ENCODE measurements around the gene NPIPB8. TPM values are rescaled to one million over a fixed set of nuclear protein-coding genes. Genes with fewer than 3 reads are reported as not detected.
"Not testable (repeated sequence)": the region's sequence is repeated elsewhere in the genome, so short reads cannot be mapped to it uniquely, and the experiment has no call there.

NPIPB8 gene
- total RNA-seq, 5 donors from 2014 or later (not counting 1 experiment from before 2014, with no cell fraction given): 0.76 to 3.7 (median 2.1) TPM; not detected in 2

DNA sequence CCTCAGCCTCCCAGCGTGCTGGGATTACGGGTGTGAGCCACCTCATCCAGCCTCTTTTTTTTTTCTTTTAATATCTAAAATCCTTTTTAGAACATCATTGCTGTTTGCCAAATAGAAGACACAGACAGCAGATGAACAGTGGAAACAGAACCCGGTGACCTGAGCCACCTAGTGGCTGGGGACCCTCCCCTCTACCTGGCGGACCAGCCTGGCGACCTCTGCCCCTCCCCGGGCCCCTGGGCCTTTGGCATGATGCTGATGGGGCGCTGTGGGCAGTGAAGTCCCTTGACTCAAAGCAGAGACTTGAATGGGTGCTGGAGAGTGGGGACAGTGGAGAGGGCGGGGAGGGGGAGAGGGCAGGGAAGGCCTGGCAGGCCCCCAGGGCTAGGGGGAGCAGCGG, 61.9 kb downstream of the NPIPB8 start:
- H3K27ac ChIP-seq (ENCODE audit: low read length); H3K36me3 ChIP-seq (ENCODE audit: control insufficient read depth in 2 of 2, extremely low read depth in 1 of 2, insufficient read depth in 1 of 2, low read length in 1 of 2); H3K27me3 ChIP-seq (replicated peaks in 1 of 2; ENCODE audit: control insufficient read depth in 2 of 2, extremely low read depth in 1 of 2, insufficient read depth in 2 of 2, low read length in 1 of 2); H3K4me3 ChIP-seq (ENCODE audit: control insufficient read depth in 1 of 2, extremely low read depth in 1 of 2, low read length in 1 of 2); H3K4me1 Mint-ChIP-seq; H3K36me3 Mint-ChIP-seq; ATAC-seq (replicated peaks in 1 of 4); CTCF ChIA-PET; POLR2A ChIA-PET; H3K9me3 Mint-ChIP-seq; DNase-seq; H3K27ac Mint-ChIP-seq; H3K27me3 Mint-ChIP-seq; H3K9me3 ChIP-seq; H3K4me3 Mint-ChIP-seq; H3K4me1 ChIP-seq (ENCODE audit: control insufficient read depth in 1 of 2, extremely low read depth in 1 of 2, insufficient read depth in 2 of 2, low read length in 2 of 2): not testable (repeated sequence)
- no CpG with 5 or more reads among the region's 9 CpGs for WGBS (ENCODE audit: insufficient coverage)

DNA sequence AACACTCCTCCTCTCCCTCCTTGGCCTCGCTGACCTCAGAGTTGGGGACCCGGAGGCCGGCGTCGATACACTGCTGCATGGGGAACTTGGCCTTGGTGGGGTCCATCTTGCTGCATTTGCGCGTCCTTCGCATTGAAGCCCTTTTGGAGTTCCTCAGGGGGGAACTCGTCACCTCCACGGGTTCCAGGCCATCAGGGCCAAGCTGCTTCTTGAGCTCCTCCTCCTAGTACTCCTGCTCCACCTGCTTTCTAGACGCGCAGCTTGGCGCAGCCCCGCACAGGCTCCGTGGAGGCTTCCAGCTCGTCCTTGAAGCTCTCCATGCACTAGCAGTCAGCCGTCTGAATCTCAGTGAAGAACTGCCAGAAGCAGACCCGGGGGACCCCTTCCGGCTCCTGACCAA, 62.5 kb downstream of the NPIPB8 start:
- not testable (repeated sequence) for H3K27ac Mint-ChIP-seq, H3K27me3 Mint-ChIP-seq
- 92% methylated on average over 10 of the region's 19 CpGs for WGBS (ENCODE audit: insufficient coverage)

DNA sequence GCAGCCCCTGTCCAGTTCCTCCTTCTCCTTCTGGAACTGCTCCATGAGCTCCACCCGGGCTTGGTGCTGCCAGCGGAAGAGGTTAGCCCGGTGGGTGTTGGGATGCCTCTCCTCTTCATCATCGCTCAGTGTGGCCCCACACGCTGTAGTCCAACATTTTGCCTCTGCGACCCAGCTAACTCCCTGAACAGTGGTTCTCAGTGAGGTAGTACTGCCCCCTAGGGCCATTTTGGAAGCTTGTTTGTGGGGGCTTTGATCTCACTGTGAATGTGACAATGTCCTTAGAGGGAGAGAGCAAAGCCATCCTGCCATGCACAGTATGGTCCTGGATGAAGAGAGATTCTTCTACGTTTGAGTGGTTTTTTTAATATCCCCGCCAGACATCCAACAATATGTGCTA, 63.5 kb downstream of the NPIPB8 start:
- H3K27ac Mint-ChIP-seq; H3K4me1 ChIP-seq (ENCODE audit: control insufficient read depth in 1 of 2, extremely low read depth in 1 of 2, insufficient read depth in 2 of 2, low read length in 2 of 2); CTCF ChIA-PET; H3K9me3 ChIP-seq; H3K9me3 Mint-ChIP-seq; H3K4me3 ChIP-seq (ENCODE audit: control insufficient read depth in 1 of 2, extremely low read depth in 1 of 2, low read length in 1 of 2); H3K36me3 Mint-ChIP-seq; H3K4me3 Mint-ChIP-seq; H3K4me1 Mint-ChIP-seq; H3K27ac ChIP-seq (ENCODE audit: low read length); H3K27me3 ChIP-seq (replicated peaks in 1 of 2; ENCODE audit: control insufficient read depth in 2 of 2, extremely low read depth in 1 of 2, insufficient read depth in 2 of 2, low read length in 1 of 2); H3K36me3 ChIP-seq (ENCODE audit: control insufficient read depth in 2 of 2, extremely low read depth in 1 of 2, insufficient read depth in 1 of 2, low read length in 1 of 2); DNase-seq; POLR2A ChIA-PET; ATAC-seq (replicated peaks in 1 of 4); H3K27me3 Mint-ChIP-seq: not testable (repeated sequence)
- no CpG with 5 or more reads among the region's 8 CpGs for WGBS (ENCODE audit: insufficient coverage)

More for the DNA sequence above, 62.5 kb downstream of the NPIPB8 start:
- H3K4me1 ChIP-seq (ENCODE audit: control insufficient read depth in 1 of 2, extremely low read depth in 1 of 2, insufficient read depth in 2 of 2, low read length in 2 of 2); H3K27me3 ChIP-seq (replicated peaks in 1 of 2; ENCODE audit: control insufficient read depth in 2 of 2, extremely low read depth in 1 of 2, insufficient read depth in 2 of 2, low read length in 1 of 2); H3K4me1 Mint-ChIP-seq; H3K36me3 ChIP-seq (ENCODE audit: control insufficient read depth in 2 of 2, extremely low read depth in 1 of 2, insufficient read depth in 1 of 2, low read length in 1 of 2); CTCF ChIA-PET; H3K9me3 Mint-ChIP-seq; H3K36me3 Mint-ChIP-seq; POLR2A ChIA-PET; H3K27ac ChIP-seq (ENCODE audit: low read length); H3K9me3 ChIP-seq; H3K4me3 Mint-ChIP-seq; H3K4me3 ChIP-seq (ENCODE audit: control insufficient read depth in 1 of 2, extremely low read depth in 1 of 2, low read length in 1 of 2); ATAC-seq (replicated peaks in 1 of 4): not testable (repeated sequence)
- peak in 1 of 35 experiments; percentile 0 for DNase-seq

DNA sequence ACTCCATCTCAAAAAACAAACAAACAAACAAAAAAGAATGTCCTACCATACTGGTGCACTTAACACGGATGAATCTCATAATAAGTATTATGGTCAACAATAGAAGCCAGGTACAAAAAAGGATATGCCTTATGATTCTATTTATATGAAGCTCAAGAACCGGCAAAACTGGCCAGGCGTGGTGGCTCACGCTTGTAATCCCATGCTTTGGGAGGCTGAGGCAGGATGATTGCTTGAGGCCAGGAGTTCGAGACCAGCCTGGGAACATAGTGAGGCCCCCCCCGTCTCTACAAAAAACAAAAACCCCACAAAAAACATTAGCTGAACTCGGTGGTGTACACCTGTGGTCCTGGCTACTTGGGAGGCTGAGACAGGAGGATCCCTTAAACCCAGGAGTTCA, 66.4 kb downstream of the NPIPB8 start:
- H3K27me3 ChIP-seq (replicated peaks in 1 of 2; ENCODE audit: control insufficient read depth in 2 of 2, extremely low read depth in 1 of 2, insufficient read depth in 2 of 2, low read length in 1 of 2); H3K4me1 Mint-ChIP-seq; H3K36me3 Mint-ChIP-seq; CTCF ChIA-PET; H3K27ac Mint-ChIP-seq; H3K9me3 Mint-ChIP-seq; H3K27me3 Mint-ChIP-seq; H3K4me3 Mint-ChIP-seq; H3K4me1 ChIP-seq (ENCODE audit: control insufficient read depth in 1 of 2, extremely low read depth in 1 of 2, insufficient read depth in 2 of 2, low read length in 2 of 2); H3K4me3 ChIP-seq (ENCODE audit: control insufficient read depth in 1 of 2, extremely low read depth in 1 of 2, low read length in 1 of 2); H3K27ac ChIP-seq (ENCODE audit: low read length); ATAC-seq (replicated peaks in 1 of 4); DNase-seq; H3K9me3 ChIP-seq; H3K36me3 ChIP-seq (ENCODE audit: control insufficient read depth in 2 of 2, extremely low read depth in 1 of 2, insufficient read depth in 1 of 2, low read length in 1 of 2); POLR2A ChIA-PET: not testable (repeated sequence)
- no CpG with 5 or more reads among the region's 7 CpGs for WGBS (ENCODE audit: insufficient coverage)

Other genes with a start within 250 kb of the NPIPB8 start
- 10 to 100 TPM in 4 of 5 donors, 1 to 10 TPM in 1; 9.2 to 63.5 (median 42.2) TPM for gene EIF3CL, start 234.2 kb upstream of the NPIPB8 start, total RNA-seq
- under 1 TPM; 0.25 to 0.88 (median 0.39) TPM for gene NPIPB7, start 165.7 kb upstream of the NPIPB8 start, total RNA-seq
- gene CLN3, start 146.0 kb upstream of the NPIPB8 start, total RNA-seq: 10 to 100 TPM; 48.4 to 68.6 (median 61.1) TPM
- 10 to 100 TPM in 3 of 5 donors, 1 to 10 TPM in 2; 6.4 to 16.9 (median 10.3) TPM for gene APOBR, start 143.4 kb upstream of the NPIPB8 start, total RNA-seq
- not detected for gene IL27, start 131.2 kb upstream of the NPIPB8 start, total RNA-seq
- under 1 TPM in 3 of 5 donors, not detected in 2; 0.70 to 0.99 (median 0.98) TPM for gene NUPR1, start 99.1 kb upstream of the NPIPB8 start, total RNA-seq
- gene SGF29, start 84.1 kb upstream of the NPIPB8 start, total RNA-seq: 10 to 100 TPM; 52.6 to 79.3 (median 74.6) TPM
- under 1 TPM in 3 of 5 donors, not detected in 2; 0.30 to 0.62 (median 0.53) TPM for gene SULT1A2, start 41.0 kb upstream of the NPIPB8 start, total RNA-seq
- gene SULT1A1, start 28.0 kb upstream of the NPIPB8 start, total RNA-seq: 10 to 100 TPM; 13.3 to 19.0 (median 15.8) TPM
- 100 to 1,000 TPM; 196 to 414 (median 337) TPM for gene EIF3C, start 73.4 kb downstream of the NPIPB8 start, total RNA-seq
- gene NPIPB9, start 113.7 kb downstream of the NPIPB8 start, total RNA-seq: 1 to 10 TPM; 3.8 to 6.6 (median 4.5) TPM
- gene ATXN2L, start 184.9 kb downstream of the NPIPB8 start, total RNA-seq: 100 to 1,000 TPM; 273 to 345 (median 281) TPM
- gene TUFM, start 208.3 kb downstream of the NPIPB8 start, total RNA-seq: 100 to 1,000 TPM in 4 of 5 donors, 10 to 100 TPM in 1; 90.2 to 131 (median 105) TPM
- 100 to 1,000 TPM in 3 of 5 donors, 10 to 100 TPM in 2; 90.5 to 127 (median 120) TPM for gene SH2B1, start 225.8 kb downstream of the NPIPB8 start, total RNA-seq
- 1 to 10 TPM in 2 of 5 donors, under 1 TPM in 3; 0.82 to 1.6 (median 0.95) TPM for gene ATP2A1, start 240.4 kb downstream of the NPIPB8 start, total RNA-seq

Measured in T-cell (primary cell).